GM21737 (cell line): Measurements from ENCODE around the gene DGKG.

ENCODE experiments used
- ATAC-seq: cut with Tn5 transposase; IDR thresholded peaks from one replicate; pipeline ENCODE4 v1.9.1; 2021; ENCODE audit warnings: mild to moderate bottlenecking, moderate library complexity; ENCODE audit not compliant: unreplicated experiment

Gene DGKG

DNA sequence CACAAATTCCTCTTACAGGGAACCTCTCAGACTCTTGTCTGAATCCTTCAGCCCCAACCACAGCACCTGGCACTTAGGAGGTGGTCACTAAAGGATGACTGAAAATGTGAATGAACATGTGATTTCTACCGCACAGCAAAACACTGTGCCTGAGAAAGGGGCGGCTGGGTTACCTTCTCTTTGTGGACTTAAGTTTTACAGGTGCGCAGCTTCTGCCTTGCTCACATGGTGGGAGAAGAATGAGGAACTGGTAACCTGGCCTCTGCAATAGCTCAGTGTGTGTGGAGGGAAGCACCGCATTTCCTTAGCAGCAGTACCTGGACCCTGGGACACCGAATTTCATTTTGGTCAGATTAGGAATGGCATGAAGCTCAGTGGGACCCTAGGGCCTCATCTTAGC lies 243.3 kb downstream of the DGKG start:
- ATAC-seq, result no peak

DNA sequence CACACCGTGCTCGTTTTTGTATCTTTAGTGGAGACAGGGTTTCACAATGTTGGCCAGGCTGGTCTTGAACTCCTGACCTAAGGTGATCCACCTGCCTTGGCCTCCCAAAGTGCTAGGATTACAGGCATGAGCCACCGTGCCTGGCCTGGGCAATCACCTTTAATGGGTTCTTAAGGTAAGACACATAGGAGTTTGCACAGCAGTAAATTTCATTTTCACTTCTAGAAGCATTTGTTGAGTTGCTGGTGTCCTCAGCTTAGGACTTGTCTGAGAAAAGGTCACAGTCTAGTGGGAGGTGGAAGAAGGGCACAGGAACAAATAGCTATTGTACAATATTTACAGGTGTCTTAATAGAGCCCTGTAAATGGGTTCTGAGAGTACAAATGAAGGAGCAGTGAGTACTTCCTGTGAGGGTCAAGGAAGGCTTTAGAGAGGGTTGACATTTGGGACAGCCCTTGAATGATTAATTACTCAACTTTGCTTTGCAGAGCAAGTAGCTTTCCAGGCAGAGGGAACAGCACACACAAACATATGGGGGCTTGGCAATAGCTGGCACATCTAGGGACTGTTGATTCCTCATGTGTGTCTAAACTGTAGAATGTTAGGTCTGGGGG lies 244.4 kb downstream of the DGKG start:
- ATAC-seq, result no peak

GRCh38 chr3:186115239-186115996 lies 246.6 kb downstream of the DGKG start:
- ATAC-seq, result no peak

GRCh38 chr3:186110975-186111974 lies 250.8 kb downstream of the DGKG start:
- ATAC-seq, result no peak

DNA sequence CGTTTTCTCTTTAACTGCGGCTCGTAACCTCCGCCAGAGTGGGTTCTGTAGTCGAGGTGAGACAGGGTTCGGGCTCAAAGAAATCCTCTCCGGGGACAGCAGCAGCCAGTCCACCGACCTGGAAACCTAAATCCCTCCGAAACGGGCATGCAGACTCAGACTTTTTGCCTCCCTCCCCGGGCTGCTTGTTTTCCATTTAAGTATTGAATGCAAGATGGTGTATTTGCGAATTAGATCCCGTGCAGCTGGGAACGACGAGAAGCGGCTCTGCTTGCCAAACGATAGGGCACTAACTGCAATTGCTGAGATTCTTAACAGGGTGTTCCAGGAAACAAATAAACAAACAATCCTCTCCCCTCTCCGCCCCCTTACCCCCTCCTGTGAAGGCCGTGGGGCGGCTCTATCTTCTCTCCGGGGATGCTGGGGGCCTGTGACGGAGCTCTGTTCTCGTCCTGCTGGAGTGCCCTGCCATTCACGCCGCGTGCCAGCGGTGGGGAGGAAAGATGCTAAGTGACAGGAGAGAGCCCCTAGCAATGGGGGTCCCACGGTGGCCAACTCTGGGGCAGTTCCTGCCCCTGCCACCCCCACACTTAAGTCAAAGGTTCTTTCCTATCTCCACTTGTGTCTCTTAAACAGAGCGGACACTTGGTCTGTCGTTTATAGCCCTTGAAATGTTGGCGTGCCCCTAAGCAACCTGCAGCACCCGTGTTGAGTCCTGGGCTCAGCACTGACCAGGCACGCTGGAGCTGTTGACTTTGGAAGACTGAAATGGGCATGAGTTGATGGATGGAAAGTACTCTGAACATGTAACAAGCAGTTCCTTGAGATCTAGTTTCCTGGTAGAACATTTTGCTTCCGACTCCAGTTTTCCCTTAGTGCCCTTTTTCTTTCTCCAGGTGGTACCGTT lies 251.9 kb downstream of the DGKG start:
- no peak for ATAC-seq

GRCh38 chr3:186108941-186109865 lies 252.8 kb downstream of the DGKG start, which contains the start of gene ETV5:
ETV5 (minus strand) TSS chr3:186109089; CDS start chr3:186105868, 3,221 bp downstream.
- peak; percentile 96 for ATAC-seq

DNA sequence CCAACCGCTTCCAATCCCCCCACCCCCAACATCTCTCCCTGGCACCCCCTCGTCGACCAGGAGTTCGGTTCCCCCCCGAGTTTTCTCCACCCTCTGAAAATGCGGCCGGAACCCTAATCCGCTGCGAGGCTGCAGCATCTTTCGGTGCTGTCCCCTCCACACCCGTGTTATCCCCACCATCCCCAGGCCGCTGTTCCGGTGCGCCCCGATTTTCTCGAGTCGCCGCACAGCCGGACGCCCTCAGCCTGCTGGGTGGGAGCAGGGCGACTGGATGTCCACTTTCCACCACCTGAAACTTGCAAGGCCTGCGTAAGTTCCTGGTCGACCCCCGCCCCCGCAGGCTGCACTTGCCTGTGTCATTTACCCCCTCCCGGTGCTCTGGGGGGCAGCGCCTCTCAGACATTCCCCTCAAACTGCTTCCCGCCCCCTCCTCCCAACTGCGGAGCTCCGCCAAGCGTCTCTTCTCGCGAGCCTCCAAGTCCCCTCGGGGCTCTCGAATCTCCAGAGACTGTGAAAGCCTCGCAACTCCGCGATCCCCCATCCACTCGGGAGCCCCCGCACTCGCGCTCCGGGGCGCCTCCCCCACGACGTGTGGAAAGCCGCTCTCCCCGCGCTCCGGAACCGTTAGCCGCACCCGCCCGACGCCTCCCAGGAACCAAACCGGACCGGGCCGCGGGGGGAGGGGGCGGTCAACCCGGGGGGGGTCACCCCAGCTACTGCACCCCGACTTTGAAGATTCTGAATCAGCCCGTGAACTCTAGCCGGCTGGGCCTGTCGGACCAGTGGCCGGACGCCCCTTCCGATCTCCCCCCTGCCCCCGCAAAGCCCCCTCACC lies 253.7 kb downstream of the DGKG start:
- ATAC-seq, result no peak

DNA sequence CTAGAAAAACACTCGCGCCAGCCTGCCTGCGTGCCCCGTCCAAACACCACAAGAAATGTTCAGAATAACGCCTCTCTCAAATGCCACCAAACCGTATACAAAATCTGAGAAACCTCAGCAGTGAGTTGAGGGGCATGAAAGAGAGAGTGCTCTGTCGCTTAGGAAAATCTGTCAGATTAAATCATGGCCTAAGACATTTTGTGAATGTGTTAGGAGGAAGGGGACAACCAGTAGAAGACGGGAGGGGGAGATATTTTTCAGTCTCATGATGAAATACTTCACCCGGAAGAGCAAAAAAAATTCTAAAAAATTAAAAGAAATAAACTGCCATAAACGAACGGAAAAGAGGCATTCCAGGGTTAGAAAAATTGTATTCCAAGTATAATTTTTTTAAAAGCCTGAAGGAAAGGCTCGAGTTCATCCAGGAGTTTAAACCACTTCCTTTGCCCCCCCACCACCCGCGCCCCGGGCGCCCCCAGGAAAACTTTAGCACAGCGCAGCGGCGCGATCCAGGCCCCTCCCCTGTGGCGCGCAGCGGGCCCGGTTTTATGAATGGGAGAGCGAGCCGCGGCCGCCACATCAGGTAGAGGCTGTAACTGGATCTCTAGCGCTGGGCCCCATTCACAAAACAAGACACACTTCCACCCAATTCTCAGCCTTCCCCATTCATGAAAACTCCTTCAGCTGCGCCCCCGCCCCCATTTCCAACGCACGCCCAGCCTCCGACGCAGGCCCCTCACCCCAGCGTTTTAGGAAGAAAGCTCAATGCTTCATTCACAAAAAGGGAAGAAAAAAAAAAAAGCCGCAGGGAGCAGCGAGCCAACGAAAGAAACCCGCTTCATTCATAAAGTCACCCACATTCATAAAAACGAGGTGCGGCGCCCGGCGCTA lies 254.6 kb downstream of the DGKG start:
- no peak for ATAC-seq

GRCh38 chr3:186105543-186105942 lies 256.5 kb downstream of the DGKG start:
- no peak for ATAC-seq

DNA sequence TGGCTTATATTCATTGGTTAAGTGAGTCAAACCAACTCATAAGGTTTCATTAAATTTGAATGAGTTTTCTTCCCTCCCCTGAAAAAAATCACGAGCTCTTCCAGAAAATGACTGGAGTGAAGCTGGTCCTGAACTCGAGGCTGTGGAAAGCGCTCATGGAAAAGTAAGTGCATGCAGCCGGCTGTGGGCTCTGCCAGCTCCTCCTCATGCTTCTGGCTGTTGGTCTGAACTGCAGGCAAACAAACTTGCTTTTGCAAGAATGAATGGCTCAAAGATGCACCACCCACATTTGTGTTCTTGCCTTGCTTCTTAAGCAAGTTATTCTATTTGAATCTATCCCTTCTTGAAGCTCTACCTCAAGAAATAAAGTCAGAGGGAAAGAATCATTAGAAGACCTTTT lies 259.3 kb downstream of the DGKG start:
- no peak for ATAC-seq

GRCh38 chr3:186100398-186100797 lies 261.6 kb downstream of the DGKG start:
- ATAC-seq, result no peak

DNA sequence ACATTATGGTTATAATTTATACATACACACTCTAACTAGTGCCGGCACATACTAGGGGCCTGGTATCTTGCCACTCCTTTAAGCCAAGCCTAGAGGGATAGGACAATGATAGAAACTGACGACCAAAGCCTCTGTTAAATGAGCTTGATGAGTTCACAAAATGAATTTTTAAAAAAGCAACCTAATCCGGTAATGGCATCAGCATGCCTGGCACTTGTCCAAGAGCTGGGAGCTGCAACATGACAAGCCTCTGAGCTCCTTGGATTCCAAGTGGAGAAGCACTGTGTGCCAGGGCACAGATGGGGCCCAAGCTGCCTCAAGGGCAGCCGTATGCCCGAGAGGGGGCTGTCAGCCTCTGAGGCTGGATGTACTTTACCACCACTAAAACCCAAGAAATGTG lies 262.9 kb downstream of the DGKG start:
- ATAC-seq, result no peak

- no peak for ATAC-seq
Observed at GRCh38 chr3:186098740-186099139, 263.3 kb downstream of the DGKG start.

- no peak for ATAC-seq
Observed at GRCh38 chr3:186097663-186098451, 264.2 kb downstream of the DGKG start.

DNA sequence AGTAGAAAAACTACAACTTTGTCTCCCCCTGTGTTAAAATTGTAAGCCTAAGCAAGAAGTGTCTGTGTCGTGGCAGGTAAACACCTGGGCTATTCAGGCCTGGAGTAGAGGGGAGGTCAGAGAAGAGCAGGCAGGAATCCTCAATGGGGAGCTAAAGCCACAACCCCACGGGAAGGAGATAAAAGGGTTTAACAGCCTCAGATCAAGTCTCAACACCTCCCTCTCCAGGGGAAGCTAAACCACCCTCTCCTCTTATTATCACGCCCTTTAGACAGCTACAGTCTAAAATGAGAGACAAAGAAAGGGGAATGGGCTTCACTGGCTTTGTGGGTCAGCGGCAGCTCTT lies 264.7 kb downstream of the DGKG start:
- no peak for ATAC-seq
